Uterus (tissue), 4 donors: Measurements from ENCODE around the gene LMCD1. TPM values are rescaled to one million over a fixed set of nuclear protein-coding genes. Genes with fewer than 3 reads are reported as not detected.
A peak's percentile ranks its signal among the peaks of the same experiment; 100 is the strongest.

ENCODE experiments used
- DNase-seq, 2 donors: peaks; one replicate each; pipeline ENCODE4 v3.0.0-alpha.2; 2019 to 2020
- H3K27ac ChIP-seq, 2 donors: fragments of 200-600 bp; sonication (generic); 1 replicate in 1 of 2; 2 replicates in 1 of 2; pipeline ENCODE4 v1.5.1; 2016 to 2018
- H3K27me3 ChIP-seq, 2 donors: fragments of 200-600 bp; sonication (generic); one replicate each; pipeline ENCODE4 v1.5.1; 2018 to 2019; ENCODE audit warnings: control low read depth in 1 of 2
- H3K36me3 ChIP-seq, 2 donors: fragments of 200-600 bp; sonication (generic); one replicate each; pipeline ENCODE4 v1.5.1; 2019; ENCODE audit warnings: control low read depth in 1 of 2
- H3K4me1 ChIP-seq, 2 donors: fragments of 200-600 bp; sonication (generic); one replicate each; pipeline ENCODE4 v1.5.1; 2018 to 2019; ENCODE audit warnings: control low read depth in 1 of 2
- H3K4me3 ChIP-seq, 2 donors: fragments of 200-600 bp; sonication (generic); 1 replicate in 1 of 2; 2 replicates in 1 of 2; pipeline ENCODE4 v1.5.1; 2018 to 2019; ENCODE audit warnings: mild to moderate bottlenecking in 1 of 2
- H3K9me3 ChIP-seq, 2 donors: fragments of 200-600 bp; sonication (generic); one replicate each; pipeline ENCODE4 v1.5.1; 2019; ENCODE audit warnings: control low read depth in 1 of 2
- POLR2A ChIP-seq, 2 donors: fragments of 450-650 bp; IDR thresholded peaks; one replicate each; pipeline ENCODE4 v1.6.1; 2016; ENCODE audit warnings: antibody characterized with exemption in 2 of 2, mild to moderate bottlenecking in 1 of 2, moderate library complexity in 1 of 2
- intact Hi-C: fragments of 100-400 bp; cut with DNase I; formaldehyde crosslinking; loops from one replicate; pipeline ENCODE4 v1.15.1; 2023; ENCODE audit warnings: low total_unique reads
- total RNA-seq, 4 donors: library from RNA; depleted of rRNA in 3 of 4; stranded (reverse); fragments of >200 nt in 3 of 4; gene quantifications; one replicate each; pipeline versions ENCODE4 v1.1.0 to v1.2.4, GENCODE V29; 2014 to 2023
- TF ChIP-seq, protein P1 (sequence below), 4 experiments: fragments of 200-600 bp in 2 of 4; fragments of 450-650 bp in 2 of 4; sonication (generic) in 2 of 4; IDR thresholded peaks; one replicate each; pipeline ENCODE4 v1.5.1; 2016 to 2019; ENCODE audit warnings: antibody characterized with exemption in 4 of 4, mild to moderate bottlenecking in 2 of 4, moderate library complexity in 1 of 4
- donor health status: DM: yes; HTN: yes; CAD: no.

Gene LMCD1
- total RNA-seq, 4 donors from 2014 or later: 70.9 to 163 (median 115) TPM

DNA sequence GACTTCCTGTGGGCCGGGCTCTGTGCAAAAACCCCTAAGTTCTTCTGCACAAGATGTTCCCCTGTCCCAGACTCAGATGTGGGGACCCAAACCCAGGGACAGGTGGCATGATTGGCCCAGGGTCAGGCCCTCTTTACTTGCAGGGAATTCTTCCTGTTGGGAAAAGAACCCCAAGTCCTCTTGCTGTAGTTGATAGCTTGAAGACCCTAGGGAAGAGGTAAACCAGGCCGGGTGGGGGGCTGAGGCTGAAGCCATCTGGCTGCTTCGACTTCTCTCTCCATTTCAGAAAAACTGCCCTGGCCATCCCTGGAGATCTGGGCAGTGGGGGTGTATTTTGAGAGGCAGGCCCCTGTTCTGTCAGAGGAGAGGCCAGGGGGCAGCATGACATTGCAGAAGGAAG, 119.5 kb downstream of the LMCD1 start:
- no peak for DNase-seq
- H3K36me3 ChIP-seq: no peaks in the 10 kb centered on the region
- H3K4me3 ChIP-seq: no peak overlapping the region
- no peak overlapping the region for H3K27ac ChIP-seq
- TF ChIP-seq, protein P1, sequence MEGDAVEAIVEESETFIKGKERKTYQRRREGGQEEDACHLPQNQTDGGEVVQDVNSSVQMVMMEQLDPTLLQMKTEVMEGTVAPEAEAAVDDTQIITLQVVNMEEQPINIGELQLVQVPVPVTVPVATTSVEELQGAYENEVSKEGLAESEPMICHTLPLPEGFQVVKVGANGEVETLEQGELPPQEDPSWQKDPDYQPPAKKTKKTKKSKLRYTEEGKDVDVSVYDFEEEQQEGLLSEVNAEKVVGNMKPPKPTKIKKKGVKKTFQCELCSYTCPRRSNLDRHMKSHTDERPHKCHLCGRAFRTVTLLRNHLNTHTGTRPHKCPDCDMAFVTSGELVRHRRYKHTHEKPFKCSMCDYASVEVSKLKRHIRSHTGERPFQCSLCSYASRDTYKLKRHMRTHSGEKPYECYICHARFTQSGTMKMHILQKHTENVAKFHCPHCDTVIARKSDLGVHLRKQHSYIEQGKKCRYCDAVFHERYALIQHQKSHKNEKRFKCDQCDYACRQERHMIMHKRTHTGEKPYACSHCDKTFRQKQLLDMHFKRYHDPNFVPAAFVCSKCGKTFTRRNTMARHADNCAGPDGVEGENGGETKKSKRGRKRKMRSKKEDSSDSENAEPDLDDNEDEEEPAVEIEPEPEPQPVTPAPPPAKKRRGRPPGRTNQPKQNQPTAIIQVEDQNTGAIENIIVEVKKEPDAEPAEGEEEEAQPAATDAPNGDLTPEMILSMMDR (IDR thresholded peaks at IDR 0.05): no peak
- no peak for TF ChIP-seq POLR2A (IDR thresholded peaks at IDR 0.05)
- no peaks in the 10 kb centered on the region for H3K27me3 ChIP-seq
- H3K9me3 ChIP-seq: no peaks in the 10 kb centered on the region
- peaks cover 0 to 2% of the 10 kb centered on the region in 2 donors for H3K4me1 ChIP-seq
- intact Hi-C loops: loop anchor here (5.0 kb wide), 1 partner anchor 179 kb away; no protein-coding TSS in a partner anchor

DNA sequence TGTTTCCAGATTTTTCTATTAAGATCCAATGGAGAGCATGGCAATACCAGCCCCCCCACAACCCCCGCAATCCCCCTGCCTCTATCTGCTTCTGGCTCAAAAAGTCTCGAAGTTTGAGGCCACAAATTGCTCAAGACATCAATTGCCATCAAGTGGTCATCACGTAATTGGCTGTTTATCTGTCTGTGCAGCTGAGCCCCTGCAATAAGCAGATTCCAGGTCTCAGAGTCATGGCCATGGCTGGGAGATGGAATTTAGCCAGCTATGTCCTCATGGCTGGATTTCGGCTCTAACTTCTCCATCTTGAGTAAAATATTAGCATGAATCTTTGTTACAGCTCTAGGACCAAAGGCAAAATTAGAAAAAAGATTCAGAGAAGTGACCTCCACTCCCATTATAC, 120.2 kb downstream of the LMCD1 start:
- no peaks in the 10 kb centered on the region for H3K9me3 ChIP-seq
- intact Hi-C loops: loop anchor here (5.0 kb wide), 1 partner anchor 180 kb away; no protein-coding TSS in a partner anchor
- H3K27me3 ChIP-seq: no peaks in the 10 kb centered on the region
- no peak overlapping the region for H3K27ac ChIP-seq
- no peak overlapping the region for H3K4me3 ChIP-seq
- TF ChIP-seq, protein P1 (IDR thresholded peaks at IDR 0.05): no peak
- no peak for TF ChIP-seq POLR2A (IDR thresholded peaks at IDR 0.05)
- peak; percentile 39 to 41 for DNase-seq
- H3K36me3 ChIP-seq: no peaks in the 10 kb centered on the region
- H3K4me1 ChIP-seq: peaks cover 0 to 2% of the 10 kb centered on the region in 2 donors

DNA sequence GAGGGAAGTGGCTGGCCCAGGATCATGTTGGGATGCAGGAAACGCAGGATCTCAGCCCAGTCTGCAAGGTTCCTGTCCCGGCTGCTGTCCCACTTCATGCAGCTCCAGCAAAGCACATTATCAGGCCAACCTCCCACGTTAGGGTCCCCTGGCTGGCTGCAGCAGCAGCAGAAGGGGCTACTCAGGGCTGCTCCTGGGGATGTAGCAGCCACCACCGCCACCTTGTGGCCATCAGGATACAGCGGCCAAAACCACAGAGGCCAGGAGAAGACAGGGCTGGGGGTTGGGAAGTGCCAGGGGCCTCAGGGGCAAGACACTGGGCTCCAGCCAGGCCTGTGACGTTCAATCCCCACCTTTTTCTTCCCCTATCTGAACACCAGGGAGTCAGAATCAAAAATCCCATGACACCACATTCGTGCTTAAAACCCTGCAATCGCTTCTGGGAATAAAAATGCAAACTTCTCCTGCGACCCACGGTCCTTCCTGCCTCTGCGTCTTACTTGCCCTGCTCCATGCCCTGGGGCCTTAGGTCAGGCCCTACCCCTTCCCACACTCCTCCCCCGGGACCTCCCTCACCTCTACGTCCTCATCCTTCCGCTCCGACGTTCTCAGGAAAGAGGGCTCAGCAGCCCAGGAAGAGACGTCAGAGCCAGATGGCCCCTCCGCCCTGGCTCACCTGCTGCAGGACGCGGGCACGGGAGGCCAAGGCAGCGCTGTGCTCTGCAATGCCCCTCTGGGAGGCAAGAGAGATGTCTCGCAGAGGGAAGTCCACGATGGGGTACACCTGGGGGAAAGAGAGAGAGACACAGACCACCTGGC, 121.5 kb downstream of the LMCD1 start:
- TF ChIP-seq, protein P1 (IDR thresholded peaks at IDR 0.05): peak; percentile 84 to 93 (median 88)
- TF ChIP-seq POLR2A (IDR thresholded peaks at IDR 0.05): no peak
- H3K4me1 ChIP-seq: peaks cover 0 to 2% of the 10 kb centered on the region in 2 donors
- H3K36me3 ChIP-seq: no peaks in the 10 kb centered on the region
- H3K27ac ChIP-seq: no peak overlapping the region
- peak; percentile 54 to 74 for DNase-seq
- H3K4me3 ChIP-seq: no peak overlapping the region
- H3K27me3 ChIP-seq: no peaks in the 10 kb centered on the region
- no peaks in the 10 kb centered on the region for H3K9me3 ChIP-seq
- intact Hi-C loops: loop anchor here (5.0 kb wide), 1 partner anchor 181 kb away; no protein-coding TSS in a partner anchor

DNA sequence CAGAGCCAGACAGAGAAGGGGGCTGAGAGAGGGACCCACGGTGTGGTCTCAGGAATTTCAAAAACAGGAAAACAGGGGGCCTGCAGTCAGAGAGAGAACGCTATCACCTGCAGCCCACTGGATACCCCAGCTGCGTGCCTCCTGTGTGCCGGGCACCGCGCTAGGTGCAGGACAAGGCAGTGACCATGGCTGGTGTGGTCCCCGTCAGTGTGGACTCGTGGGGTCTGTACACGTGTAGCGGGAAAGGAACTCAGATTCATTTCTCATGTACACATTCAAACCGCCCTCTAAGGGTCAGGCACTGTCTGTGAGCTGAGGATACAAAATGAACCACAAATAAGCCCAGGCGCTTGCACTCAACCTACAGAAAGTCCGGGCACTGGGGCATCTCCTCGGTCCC, 122.1 kb downstream of the LMCD1 start:
- no peak for DNase-seq

More for the DNA sequence above, 122.1 kb downstream of the LMCD1 start:
- Histone ChIP-seq H3K4me3 (no peak overlapping the region), H3K9me3 (no peaks in the 10 kb centered on the region), H3K36me3 (no peaks in the 10 kb centered on the region), H3K27me3 (no peaks in the 10 kb centered on the region), H3K27ac (no peak overlapping the region), H3K4me1 (peaks cover 0 to 2% of the 10 kb centered on the region in 2 donors)
- intact Hi-C loops: loop anchor here (5.0 kb wide), 1 partner anchor 181 kb away; no protein-coding TSS in a partner anchor
- no peak for TF ChIP-seq POLR2A (IDR thresholded peaks at IDR 0.05)
- TF ChIP-seq, protein P1 (IDR thresholded peaks at IDR 0.05): no peak

Other genes with a start within 250 kb of the LMCD1 start
- gene SSUH2, start 143.0 kb downstream of the LMCD1 start, total RNA-seq: 1 to 10 TPM in 1 of 4 donors, under 1 TPM in 1, not detected in 2; 0.70 to 1.5 TPM
- gene CAV3, start 232.0 kb downstream of the LMCD1 start, total RNA-seq: not detected